ENCODE results near the gene PARD3.
"Not testable (repeated sequence)": the region's sequence is repeated elsewhere in the genome, so short reads cannot be mapped to it uniquely, and the experiment has no call there.

The PARD3 gene

DNA sequence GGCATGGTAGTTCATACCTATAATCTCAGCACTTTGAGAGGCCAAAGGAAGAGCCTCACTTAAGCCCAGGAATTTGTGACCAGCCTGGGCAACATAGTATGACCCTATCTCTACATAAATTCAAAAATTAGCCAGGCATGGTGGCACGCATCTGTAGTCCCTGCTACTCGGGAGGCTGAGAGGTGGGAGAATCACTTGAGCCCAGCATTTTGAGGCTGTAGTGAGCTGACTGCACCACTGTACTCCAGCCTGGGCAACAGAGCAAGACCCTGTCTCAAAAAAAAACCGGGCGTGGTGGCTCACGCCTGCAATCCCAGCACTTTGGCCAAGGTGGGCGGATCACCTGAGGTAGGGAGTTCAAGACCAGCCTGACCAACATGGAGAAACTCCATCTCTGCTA lies 19.8 kb downstream of the PARD3 start:
- no peak for DNase-seq

DNA sequence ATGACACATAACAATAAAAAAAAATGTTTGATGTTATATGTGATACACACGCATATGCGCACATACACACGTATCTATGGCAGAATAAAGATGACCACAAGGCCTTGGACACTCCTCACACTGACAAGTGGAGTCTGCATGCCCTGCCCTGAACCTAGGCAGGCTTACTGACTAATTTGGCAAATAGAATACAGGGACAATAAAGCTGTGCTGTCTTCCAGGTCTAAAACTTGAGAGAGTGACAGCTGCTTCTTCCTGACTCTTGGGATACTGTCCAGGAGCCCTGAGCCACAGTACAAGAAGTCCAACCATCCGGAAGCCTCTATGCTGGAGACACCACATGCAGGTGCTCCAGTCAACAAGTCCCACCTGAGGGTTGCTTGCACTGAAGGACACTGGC lies 20.3 kb downstream of the PARD3 start:
- no peak for DNase-seq

DNA sequence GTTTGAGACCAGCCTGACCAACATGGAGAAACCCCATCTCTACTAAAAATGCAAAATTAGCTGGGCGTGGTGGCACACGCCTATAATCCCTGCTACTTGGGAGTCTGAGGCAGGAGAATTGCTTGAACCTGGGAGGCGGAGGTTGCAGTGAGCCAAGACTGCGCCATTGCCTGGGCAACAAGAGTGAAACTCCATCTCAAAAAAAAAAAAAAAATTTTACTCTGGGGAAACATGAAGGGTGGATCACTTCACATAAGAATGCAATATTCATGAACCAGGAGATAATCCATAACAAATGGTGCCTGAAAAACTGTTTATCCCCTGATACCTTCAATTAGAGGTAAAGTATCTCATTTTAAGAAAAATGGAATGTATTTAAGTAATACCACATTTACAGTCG lies 21.5 kb downstream of the PARD3 start:
- not testable (repeated sequence) for DNase-seq

DNA sequence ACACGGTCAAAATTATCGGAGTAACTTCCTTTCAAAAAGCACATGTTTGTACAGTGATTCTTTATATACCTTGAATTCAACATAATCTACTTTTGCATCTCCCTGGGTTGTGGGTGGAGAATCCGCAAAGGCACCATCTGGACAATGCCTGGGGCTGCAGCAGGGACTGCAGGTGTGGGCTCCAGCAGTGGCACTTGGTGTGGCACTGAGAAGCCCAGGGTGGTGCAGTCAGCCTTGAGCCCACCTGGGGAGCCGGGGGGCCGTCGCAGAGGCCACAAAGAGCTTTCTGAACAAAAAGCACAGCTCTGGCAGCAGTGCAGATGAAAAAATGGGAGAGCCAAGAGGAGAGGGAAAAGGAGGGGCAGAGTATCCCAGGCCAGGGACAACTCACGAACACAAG lies 22.2 kb downstream of the PARD3 start:
- DNase-seq, result no peak

DNA sequence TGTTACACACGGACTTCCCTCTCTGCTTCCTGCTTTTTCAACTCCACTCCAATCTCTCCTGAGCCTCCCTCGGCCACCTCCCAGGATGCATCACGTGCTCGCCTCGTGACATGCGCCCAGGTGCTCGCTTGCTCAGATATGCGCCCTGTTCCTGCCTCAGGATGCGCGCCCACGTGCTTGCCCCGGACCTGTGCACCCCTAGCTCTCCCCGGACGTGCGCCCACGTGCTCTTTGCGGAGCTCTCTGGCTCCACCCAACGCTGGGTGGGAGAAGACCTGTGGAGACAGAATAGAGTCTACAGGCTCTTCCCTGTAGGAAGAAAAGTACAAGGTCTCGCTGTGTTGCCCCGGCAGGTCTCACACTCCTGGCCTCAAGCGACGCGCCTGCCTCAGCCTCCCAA lies 23.1 kb downstream of the PARD3 start:
- DNase-seq, result no peak

DNA sequence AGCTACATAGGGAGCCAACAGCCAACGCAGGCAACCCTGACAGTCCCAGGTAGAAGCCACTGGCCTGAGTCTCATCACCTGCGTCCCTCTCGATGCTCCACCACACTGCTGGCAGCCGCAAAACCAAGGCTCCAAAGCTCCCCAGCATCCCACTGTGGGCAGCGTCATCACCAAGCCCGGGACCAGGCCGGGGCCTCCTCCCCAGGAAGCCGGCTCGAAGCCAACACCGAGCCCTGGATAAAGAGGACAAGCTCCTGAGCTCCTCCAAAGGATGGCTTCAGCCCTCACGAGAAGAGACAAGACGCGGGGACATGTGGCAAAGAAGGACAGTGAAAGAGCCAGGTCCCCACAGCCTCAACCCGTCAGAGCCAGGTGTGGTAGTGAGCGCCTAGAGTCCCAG lies 23.9 kb downstream of the PARD3 start:
- DNase-seq, result no peak

DNA sequence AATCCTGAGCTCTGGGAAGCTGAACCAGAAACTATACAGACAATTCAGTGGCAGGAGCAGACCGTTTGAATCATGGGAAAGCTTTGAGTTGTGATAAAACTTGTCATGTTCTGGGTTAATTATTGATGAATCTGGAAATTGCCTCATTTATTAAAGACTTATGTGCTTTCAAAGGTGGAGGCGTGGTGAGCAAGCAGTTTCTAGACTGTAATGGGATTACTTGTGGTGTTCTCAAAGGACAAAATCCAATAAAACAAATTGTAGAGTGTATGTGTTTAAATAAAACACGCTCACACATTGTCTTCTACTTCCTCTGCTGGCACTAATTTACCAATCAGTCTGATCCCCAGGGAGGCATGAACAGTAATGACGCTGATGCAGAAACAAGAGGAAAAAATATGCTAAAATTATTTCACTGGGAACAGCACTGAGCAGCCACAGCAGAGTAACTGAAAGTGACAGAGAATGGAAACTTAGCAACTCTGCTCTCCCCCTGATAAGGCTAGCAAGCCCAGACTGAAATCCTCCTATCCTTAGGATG lies 25.1 kb downstream of the PARD3 start:
- no peak for DNase-seq

DNA sequence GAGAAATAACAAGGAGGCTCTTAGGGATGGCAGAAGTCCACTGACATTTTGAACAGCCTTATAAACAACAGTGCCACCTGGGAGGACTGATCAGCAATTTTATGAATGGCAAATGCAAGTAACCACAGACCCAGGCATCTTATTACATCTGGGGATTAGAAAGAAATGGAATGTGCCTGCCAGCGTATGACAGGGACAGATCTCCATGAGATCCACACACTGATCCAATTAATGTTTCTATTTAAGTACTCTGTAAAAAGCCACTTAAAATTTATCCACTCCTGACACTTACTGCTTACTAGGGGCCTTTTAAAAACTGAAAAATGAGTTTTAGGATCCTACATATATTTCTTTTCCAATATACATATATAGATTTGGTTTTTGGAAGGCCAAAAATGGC lies 28.6 kb downstream of the PARD3 start:
- peak; percentile 17 for DNase-seq

DNA sequence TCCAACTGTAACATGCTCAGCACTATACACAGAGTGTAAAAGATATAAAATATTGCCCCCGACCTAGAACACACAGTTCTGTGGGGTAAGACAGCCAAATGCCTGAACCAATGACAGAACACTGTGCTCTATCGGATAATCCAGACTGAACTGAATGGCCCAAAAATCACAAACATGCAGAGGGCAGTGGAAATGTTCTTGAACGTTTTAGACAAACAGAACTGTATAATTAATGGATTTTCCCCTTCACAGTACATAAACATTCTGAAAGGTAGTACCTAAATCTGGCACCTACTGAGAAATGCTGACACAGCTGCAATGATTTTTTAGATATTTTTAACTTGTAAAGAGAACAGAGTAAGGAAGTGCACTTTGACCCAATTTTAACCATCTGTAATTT lies 33.4 kb downstream of the PARD3 start:
- no peak for DNase-seq

DNA sequence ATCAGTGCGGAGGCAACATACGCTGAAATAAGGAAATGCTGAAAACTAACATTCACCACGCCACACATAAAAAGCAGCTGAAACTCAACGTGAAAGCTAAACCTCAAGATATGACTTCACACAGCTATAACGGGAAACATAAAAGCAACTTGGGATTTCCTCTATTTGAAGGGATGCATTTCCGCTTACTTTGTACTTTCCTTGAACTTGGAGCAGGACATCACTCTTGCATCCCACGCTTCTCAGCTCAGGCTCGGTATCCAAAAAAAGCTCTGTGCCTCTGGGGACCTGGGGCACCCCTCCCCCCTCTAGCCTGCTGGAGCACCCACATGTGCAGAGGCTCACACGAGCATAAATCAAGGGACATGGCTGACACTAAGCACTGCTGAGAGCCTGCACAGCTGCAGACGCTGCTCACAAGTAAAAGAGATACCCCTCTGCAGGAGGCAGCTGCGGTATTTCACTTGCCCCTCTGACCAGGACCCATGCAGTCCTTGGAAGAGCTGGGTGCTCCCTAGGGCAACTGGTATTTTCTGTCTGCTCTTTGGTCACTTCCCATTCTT lies 34.2 kb downstream of the PARD3 start:
- DNase-seq, result peak; percentile 32

DNA sequence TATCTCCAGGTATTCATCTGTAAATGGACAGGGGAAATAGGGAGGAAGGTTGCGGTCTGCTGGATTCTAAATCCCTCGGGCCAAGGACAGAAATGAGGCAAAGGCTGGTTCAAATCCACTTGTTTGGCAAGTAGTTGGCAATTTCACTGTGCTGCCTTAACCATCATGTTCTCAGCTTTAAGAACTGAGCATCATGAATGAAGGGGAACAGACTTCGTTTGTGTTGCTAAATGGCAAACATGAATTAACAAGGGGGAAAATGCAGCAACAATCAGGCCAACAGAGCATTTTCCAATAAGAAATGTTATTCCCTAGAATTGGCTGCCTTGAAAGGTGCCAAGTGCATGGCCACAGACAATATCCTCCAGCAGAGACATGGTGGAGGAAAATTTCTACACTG lies 36.9 kb downstream of the PARD3 start:
- DNase-seq, result no peak

DNA sequence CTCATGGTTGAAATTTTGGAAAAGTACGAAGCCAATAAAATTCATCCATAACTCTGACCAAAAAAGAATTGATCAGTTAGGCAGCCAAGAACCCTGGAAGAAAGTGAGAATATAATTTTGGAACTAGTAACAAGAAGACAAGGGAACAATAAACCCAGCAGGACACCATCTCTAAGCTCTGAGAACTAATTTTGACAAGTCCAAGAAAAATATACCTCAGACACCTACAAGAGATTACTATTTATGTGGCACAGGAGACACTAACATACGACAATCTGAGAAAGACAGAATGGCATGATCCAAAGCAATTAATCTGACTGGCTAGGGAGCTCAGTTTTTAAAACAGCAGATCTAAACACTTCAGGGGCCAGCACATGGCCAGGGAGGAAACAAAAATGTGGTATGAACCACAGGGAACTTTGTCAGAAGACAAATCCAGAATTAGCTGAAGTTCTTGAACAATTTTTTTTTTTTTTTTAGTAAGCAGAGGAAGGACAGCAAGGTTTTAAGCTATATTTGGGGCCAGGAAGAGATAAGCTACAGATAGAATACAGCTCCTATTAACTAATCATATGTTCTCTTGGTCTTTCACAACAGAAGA lies 38.9 kb downstream of the PARD3 start:
- DNase-seq, result no peak

DNA sequence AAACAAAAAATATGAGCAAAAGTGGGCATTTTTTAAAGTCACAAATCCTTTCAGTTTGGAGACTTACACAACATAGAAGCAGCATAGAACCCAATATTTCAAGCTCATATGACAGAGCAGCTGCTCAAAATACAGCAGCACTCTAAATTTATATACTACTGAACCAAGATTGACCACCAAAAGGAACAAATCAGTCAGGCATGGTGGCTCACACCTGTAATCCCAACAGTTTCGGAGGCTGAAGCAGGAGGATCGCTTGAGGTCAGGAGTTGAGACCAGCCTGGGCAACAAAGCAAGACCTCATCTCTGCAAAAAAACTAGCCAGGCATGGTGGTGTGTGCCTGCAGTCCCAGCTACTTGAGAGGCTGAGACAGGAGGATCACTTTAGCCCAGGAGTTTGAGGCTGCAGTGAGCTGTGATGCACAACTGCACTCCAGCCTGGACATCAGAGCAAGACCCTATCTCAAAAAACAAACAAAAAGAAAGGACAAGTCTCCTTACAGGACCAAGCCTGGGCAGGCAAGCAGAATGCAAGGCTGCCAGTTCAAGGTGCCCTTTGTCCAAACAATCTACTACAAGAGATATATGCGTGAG lies 40.0 kb downstream of the PARD3 start:
- no peak for DNase-seq

DNA sequence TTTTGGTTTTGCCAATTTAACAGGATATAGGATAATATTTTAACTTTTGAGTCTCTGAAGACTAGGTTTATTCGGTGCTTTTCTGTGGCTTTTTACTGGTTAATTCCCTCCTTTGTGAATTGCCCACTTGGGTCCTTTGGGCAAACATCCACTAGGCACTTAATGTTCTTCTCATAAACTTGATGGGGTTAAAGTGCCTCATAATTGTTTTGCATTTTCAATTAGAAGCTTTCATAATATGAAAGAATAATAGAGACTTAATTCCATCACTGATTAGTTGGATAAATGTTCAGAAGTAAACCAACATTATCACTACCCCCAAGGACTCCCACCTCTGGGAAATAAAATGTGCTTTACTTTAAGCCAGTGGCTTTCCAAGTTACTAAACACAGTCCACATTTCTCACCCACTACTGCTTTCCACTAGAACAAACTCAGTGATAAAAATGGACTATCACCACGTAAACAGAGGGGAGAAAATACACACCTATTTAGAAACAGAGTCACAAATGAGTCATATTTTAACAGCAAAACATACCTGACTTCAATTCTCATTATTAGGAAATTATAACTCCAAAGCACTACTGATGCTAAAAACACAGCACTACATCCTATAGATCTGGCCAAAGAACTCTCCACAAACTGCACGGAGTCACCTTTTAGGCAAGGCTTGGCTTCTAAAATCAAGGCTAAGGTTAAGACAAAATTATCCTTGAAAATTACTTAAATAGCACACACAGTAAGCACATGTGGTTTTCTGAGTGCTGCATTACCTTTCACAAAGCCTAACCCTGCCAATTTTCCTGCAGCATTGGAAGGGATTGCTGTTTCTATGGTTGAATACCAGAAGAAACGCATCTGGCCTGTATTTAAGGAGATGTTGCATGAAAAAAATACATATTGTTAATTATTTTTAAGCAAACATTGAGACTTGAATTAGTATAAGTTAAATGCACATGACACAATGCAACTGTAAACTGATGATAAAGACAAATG lies 41.2 kb downstream of the PARD3 start:
- no peak for DNase-seq

DNA sequence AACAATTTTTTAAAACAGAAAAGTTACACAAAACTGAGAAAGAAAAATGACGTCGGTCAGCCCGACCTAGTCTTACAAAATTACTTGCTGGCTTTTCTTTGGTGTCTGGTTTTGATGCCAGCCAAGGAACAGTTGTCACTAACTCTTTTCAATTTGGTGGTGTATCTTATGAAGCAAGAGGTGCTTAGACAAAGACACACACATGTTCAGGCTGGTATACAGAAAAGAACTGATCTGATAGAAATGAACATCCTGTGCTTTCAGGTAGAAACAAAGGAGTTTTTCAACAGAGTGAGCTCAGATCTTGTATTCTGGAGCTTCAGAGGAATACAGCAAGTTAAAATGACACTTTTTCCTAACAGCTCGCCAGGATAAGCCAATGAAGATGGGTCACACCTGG lies 43.6 kb downstream of the PARD3 start:
- no peak for DNase-seq

DNA sequence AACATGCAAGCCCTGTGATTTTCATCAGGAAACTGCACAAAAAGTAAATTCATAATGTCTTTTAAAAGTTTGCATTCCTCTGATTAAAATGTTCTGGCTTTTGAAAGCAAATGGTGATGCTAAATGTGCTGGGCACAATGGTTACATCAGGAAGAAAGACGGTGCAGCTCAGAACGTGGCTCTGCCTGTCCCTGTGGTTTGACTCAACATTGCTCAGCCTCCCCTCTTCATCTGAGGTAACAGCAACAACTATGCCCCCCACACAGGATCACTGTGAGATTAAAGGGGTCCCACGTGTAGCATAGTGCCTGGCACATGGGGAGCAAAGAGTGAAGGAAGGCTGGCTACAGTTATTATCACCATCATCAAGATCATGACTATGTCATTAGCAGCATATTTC lies 44.0 kb downstream of the PARD3 start:
- no peak for DNase-seq

DNA sequence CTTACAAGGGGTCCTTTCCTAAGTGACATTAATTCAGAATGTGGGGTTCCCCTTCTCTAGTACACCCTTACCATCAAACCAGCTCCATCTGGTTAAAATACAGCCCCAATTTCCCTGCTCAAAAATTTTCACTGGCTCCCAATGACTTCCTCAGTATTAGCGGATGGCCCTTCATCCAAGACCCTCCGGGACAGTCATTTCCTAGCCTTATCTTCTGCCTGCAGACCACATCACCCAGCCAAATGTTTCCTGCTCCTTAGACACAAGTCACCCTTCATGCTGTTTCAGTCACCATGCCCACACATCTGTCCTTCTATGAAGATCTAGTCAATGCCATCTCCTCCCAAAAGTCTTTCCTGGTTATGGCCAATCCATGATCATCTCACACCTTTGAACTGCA lies 45.2 kb downstream of the PARD3 start:
- DNase-seq, result no peak

DNA sequence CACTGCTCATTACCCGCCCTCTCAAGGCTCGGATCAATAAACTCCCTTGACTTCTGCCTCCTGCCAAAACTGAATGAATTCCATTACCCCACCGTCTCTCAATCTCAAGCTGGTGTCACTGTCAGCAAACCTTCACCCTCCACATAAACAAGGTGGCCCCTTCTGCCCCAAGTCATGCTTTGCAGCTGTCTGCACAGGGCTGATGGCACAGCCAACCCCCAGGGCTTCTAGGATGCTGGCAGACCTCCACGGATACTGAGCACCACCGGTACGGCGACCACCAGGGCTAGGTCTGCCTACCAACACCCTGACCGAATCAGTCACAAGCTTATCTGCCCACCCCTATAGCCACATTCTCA lies 46.1 kb downstream of the PARD3 start:
- no peak for DNase-seq

DNA sequence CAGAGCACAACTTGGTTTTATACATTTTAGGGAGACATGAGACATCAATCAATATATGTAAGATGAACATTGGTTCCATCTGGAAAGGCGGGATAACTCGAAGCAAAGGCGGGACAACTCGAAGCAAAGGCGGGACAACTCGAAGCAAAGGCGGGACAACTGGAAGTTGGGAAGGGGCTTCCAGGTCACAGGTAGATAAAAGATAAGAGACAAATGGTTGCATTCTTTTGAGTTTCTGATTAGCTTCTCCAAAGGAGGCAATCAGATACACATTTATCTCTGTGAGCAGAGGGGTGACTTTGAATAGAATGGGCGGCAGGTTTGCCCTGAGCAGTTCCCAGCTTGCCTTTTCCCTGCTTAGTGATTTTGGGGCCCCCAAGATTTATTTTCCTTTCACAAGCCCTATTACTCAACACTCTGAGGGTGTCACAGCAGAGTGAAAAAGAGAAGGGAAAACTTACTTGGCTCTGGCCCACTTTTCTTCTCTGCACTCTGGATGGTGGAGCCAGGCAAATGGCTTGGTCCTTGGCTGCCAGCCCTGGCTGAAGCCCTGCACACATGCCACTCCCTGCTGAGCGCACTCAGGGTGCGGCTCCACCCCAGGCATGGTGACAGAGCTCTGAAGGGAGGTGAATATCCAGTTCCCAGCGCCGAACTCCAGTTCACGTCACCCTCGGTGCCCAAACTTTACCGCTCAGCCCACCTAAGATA lies 46.7 kb downstream of the PARD3 start:
- peak; percentile 47 for DNase-seq

DNA sequence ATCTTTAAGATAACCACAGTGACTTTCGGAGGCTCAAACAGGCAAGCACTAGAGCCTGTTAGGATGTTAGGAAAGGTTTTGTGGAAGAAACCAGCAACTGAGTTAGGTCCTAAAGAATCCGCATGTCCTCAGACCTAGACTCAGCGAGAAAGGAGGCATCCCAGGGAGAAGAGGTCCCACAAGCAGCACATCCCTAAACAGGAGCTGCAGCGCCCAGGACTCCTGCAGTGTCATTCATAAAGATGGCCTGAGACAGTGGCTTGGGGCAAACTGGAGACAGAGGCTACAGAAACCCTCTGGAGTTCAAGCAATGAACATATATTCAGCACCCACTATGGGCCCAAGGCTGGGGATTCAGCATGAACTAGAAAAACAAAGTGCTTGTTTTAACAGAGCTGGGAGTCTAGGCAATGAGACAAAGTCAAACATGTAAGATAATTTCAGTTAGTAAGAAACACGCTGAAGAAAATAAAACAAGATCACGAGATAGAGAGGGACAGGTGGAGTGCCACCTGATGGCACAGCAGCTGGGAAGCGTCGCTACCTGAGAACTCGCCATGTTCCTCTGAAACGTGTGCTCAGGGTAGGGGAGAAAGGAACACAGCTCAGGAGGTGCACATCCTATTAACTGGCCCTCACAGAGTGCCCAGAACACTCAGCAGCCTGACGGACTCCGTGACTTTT lies 48.1 kb downstream of the PARD3 start:
- DNase-seq, result peak; percentile 35

DNA sequence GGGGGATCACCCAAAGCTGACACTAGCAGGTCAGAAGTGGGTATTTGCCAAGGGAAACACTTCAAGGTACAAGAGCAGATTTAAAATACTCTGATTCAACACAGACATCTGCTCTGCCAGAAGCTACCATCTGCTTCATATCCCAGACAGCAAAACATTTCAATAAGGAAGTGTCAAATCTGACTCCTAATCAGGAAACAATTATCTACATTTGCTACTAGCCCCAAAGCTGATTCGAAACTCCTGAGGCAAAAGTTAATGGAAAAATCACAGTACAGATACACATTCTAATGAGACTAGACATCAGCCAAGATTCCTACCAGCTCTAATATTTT lies 48.9 kb downstream of the PARD3 start:
- DNase-seq, result peak; percentile 49

DNA sequence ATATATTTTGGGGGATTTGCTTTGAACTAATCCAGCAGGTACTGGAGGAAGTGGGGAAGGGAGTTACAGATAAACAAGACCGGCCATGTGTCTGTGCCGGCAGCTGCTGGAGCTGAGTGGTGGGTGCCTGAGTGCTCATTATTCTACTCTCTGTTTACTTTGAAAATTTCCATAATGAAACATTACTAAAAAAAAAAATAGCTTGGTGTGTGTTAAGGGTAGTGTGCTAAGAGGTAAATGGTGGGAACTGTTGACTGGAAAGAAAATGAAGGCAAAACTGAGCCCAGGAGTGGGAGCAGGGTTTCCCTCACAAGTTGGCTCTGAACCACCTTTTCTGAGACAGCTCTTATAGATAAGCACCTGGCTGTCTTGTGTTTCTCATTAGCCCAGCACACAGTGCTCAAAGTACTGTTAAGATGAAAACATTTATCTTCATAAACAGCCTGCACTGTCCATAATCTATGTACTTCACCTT lies 50.6 kb downstream of the PARD3 start:
- peak; percentile 76 for DNase-seq

Measured in NCI-H510A treated with DMSO at 0.1 percent for 48 hours (cell line).